Measurements from ENCODE around the gene BDKRB2. TPM values are rescaled to one million over a fixed set of nuclear protein-coding genes. Genes with fewer than 3 reads are reported as not detected.

BDKRB2 gene
- polyA plus RNA-seq, 1 experiment: 26.8 TPM

GRCh38 chr14:96275177-96276112, 70.8 kb downstream of the BDKRB2 start:
- Histone ChIP-seq H3K27me3 (ENCODE audit: control insufficient read depth, insufficient read depth, low read length) (no peaks in the 10 kb centered on the region), H3K4me3 (ENCODE audit: low read depth, low read length) (no peak overlapping the region), H3K36me3 (ENCODE audit: control insufficient read depth, insufficient read depth, low read length) (no peaks in the 10 kb centered on the region)
- POLR2A ChIA-PET: no interaction called here
- TF ChIP-seq CTCF (IDR thresholded peaks at IDR 0.05; ENCODE audit: insufficient read depth, low read depth, low read length): peak; percentile 99
- DNase-seq (ENCODE audit: low read depth): no peak
- CTCF ChIA-PET: interaction anchor here (0.6 to 10.1 kb wide), 47 partner anchors 10 to 281 kb away, joined by 3 to 225 read pairs (median 4); partner anchors contain the start of gene BDKRB1

GRCh38 chr14:96277890-96278289, 73.3 kb downstream of the BDKRB2 start:
- no peak for TF ChIP-seq CTCF (IDR thresholded peaks at IDR 0.05; ENCODE audit: insufficient read depth, low read depth, low read length)
- H3K27me3 ChIP-seq (ENCODE audit: control insufficient read depth, insufficient read depth, low read length): no peaks in the 10 kb centered on the region
- CTCF ChIA-PET: interaction anchor here (1.3 to 10.1 kb wide), 4 partner anchors 70 to 182 kb away, joined by 3 to 225 read pairs (median 47); no protein-coding TSS in a partner anchor
- no peak overlapping the region for H3K4me3 ChIP-seq (ENCODE audit: low read depth, low read length)
- DNase-seq (ENCODE audit: low read depth): no peak
- no peaks in the 10 kb centered on the region for H3K36me3 ChIP-seq (ENCODE audit: control insufficient read depth, insufficient read depth, low read length)
- POLR2A ChIA-PET: no interaction called here

GRCh38 chr14:96279564-96279963, 74.9 kb downstream of the BDKRB2 start:
- no peaks in the 10 kb centered on the region for H3K27me3 ChIP-seq (ENCODE audit: control insufficient read depth, insufficient read depth, low read length)
- H3K4me3 ChIP-seq (ENCODE audit: low read depth, low read length): no peak overlapping the region
- no peak for DNase-seq (ENCODE audit: low read depth)
- ChIA-PET CTCF (interaction anchor here (0.6 to 10.1 kb wide), 7 partner anchors 8 to 280 kb away, joined by 3 to 225 read pairs (median 5); no protein-coding TSS in a partner anchor), POLR2A (no interaction called here)
- H3K36me3 ChIP-seq (ENCODE audit: control insufficient read depth, insufficient read depth, low read length): peaks cover 2% of the 10 kb centered on the region; the same call in 1 of the 2 replicates
- TF ChIP-seq CTCF (IDR thresholded peaks at IDR 0.05; ENCODE audit: insufficient read depth, low read depth, low read length): no peak

GRCh38 chr14:96280104-96280503, 75.5 kb downstream of the BDKRB2 start:
- H3K4me3 ChIP-seq (ENCODE audit: low read depth, low read length): no peak overlapping the region
- no peak for TF ChIP-seq CTCF (IDR thresholded peaks at IDR 0.05; ENCODE audit: insufficient read depth, low read depth, low read length)
- ChIA-PET CTCF (interaction anchor here (0.6 to 10.1 kb wide), 6 partner anchors 8 to 280 kb away, joined by 3 to 225 read pairs (median 5); no protein-coding TSS in a partner anchor), POLR2A (no interaction called here)
- peaks cover 2% of the 10 kb centered on the region; the same call in 1 of the 2 replicates for H3K36me3 ChIP-seq (ENCODE audit: control insufficient read depth, insufficient read depth, low read length)
- no peaks in the 10 kb centered on the region for H3K27me3 ChIP-seq (ENCODE audit: control insufficient read depth, insufficient read depth, low read length)
- DNase-seq (ENCODE audit: low read depth): no peak

GRCh38 chr14:96281486-96281885, 76.8 kb downstream of the BDKRB2 start:
- Histone ChIP-seq H3K4me3 (ENCODE audit: low read depth, low read length) (no peak overlapping the region), H3K27me3 (ENCODE audit: control insufficient read depth, insufficient read depth, low read length) (no peaks in the 10 kb centered on the region), H3K36me3 (ENCODE audit: control insufficient read depth, insufficient read depth, low read length) (peaks cover 2% of the 10 kb centered on the region; the same call in 1 of the 2 replicates)
- ChIA-PET POLR2A (no interaction called here), CTCF (interaction anchor here (0.8 to 0.9 kb wide), 2 partner anchors 16 to 181 kb away, joined by 3 read pairs; no protein-coding TSS in a partner anchor)
- DNase-seq (ENCODE audit: low read depth): no peak
- no peak for TF ChIP-seq CTCF (IDR thresholded peaks at IDR 0.05; ENCODE audit: insufficient read depth, low read depth, low read length)

Measured in BJ (cell line).